Upper lobe of right lung (tissue), 1 donor: Measurements from ENCODE around the gene ABCA1. TPM values are rescaled to one million over a fixed set of nuclear protein-coding genes. Genes with fewer than 3 reads are reported as not detected.

ENCODE experiments used
- ATAC-seq: fragments of 200-7000 bp; cut with Tn5 transposase; one replicate; pipeline ENCODE4 v1.9.1; 2020; ENCODE audit warnings: mild to moderate bottlenecking, moderate library complexity
- DNase-seq: peaks from one replicate; pipeline ENCODE4 v3.0.0-alpha.2; 2020
- H3K27ac ChIP-seq: fragments of 200-600 bp; one replicate; pipeline ENCODE4 v1.8.0; 2022
- H3K27me3 ChIP-seq: fragments of 200-600 bp; one replicate; pipeline ENCODE4 v1.8.0; 2022; ENCODE audit warnings: mild to moderate bottlenecking
- H3K36me3 ChIP-seq: fragments of 200-600 bp; one replicate; pipeline ENCODE4 v1.8.0; 2022
- H3K4me1 ChIP-seq: fragments of 200-600 bp; one replicate; pipeline ENCODE4 v1.8.0; 2022
- H3K4me3 ChIP-seq: fragments of 200-600 bp; one replicate; pipeline ENCODE4 v1.8.0; 2022; ENCODE audit warnings: mild to moderate bottlenecking
- H3K9me3 ChIP-seq: fragments of 200-600 bp; one replicate; pipeline ENCODE4 v1.8.0; 2022
- intact Hi-C: fragments of 100-400 bp; cut with DNase I; formaldehyde crosslinking; loops from one replicate; pipeline ENCODE4 v1.11.0; 2022
- total RNA-seq: library from RNA; stranded (reverse); fragmentation: NEBNext Ultra II Directional; extraction: Animal tissue kit (Norgen Biotek cat#: 25700); gene quantifications from one replicate; pipeline ENCODE4 v1.2.1, GENCODE V29; 2021
- TF ChIP-seq, protein P1 (sequence below): fragments of 200-600 bp; IDR thresholded peaks from one replicate; pipeline ENCODE4 v1.8.0; 2022; ENCODE audit warnings: antibody characterized with exemption
- donor health status: DM: no; HTN: yes; CAD: no; lungs with severe emphysema.

ABCA1 gene
- total RNA-seq, 1 donor from 2014 or later: 49.0 TPM

DNA sequence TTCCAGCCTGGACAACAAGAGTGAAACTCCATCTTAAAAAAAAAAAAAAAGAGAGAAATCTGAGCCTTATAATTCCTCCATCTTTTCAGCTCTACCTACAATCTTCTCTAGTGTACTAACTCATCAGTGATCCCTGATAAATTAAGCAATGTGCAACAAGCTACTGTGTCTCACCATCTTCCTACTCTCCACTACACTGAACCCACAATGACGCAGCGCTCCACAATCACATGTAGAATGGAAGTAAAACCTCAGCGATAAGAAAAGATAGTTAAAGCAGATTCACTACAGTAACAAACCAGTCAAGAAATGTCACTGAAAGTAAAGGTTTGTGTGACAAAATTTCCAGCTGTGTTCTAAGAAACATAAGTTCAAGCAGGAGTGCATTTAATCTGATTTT is 13.5 kb downstream of the ABCA1 start:
- TF ChIP-seq, protein P1, sequence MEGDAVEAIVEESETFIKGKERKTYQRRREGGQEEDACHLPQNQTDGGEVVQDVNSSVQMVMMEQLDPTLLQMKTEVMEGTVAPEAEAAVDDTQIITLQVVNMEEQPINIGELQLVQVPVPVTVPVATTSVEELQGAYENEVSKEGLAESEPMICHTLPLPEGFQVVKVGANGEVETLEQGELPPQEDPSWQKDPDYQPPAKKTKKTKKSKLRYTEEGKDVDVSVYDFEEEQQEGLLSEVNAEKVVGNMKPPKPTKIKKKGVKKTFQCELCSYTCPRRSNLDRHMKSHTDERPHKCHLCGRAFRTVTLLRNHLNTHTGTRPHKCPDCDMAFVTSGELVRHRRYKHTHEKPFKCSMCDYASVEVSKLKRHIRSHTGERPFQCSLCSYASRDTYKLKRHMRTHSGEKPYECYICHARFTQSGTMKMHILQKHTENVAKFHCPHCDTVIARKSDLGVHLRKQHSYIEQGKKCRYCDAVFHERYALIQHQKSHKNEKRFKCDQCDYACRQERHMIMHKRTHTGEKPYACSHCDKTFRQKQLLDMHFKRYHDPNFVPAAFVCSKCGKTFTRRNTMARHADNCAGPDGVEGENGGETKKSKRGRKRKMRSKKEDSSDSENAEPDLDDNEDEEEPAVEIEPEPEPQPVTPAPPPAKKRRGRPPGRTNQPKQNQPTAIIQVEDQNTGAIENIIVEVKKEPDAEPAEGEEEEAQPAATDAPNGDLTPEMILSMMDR: no peak
- Histone ChIP-seq H3K27ac (no peak overlapping the region), H3K36me3 (no peaks in the 10 kb centered on the region), H3K4me1 (peaks cover 45% of the 10 kb centered on the region), H3K9me3 (no peaks in the 10 kb centered on the region), H3K27me3 (no peaks in the 10 kb centered on the region), H3K4me3 (no peak overlapping the region)
- ATAC-seq (peak; percentile 68), DNase-seq (no peak)
- intact Hi-C loops: no loop called here

DNA sequence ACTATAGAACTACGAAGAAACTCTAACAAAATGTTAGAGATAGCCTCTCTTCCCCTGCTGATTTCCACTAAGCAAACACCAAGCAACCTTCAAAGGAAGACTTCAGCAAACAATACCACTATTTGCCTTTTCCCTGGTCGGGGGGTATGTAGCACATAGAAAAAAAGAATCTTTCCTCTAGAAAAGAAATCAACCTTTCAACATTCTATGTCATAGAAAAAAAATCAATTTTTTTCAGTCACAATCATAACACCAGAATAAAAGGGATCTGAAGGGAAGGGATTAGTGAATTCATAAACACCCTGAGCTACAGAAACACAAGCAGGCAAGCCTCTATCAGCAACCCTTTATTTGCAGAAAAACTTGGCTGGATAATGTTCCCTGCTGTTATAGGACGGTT is 15.3 kb downstream of the ABCA1 start:
- DNase-seq (no peak), ATAC-seq (no peak)
- no peaks in the 10 kb centered on the region for H3K36me3 ChIP-seq
- no peak overlapping the region for H3K27ac ChIP-seq
- TF ChIP-seq, protein P1: no peak
- no peak overlapping the region for H3K4me3 ChIP-seq
- no peaks in the 10 kb centered on the region for H3K9me3 ChIP-seq
- H3K4me1 ChIP-seq: peaks cover 44% of the 10 kb centered on the region
- intact Hi-C loops: no loop called here
- no peaks in the 10 kb centered on the region for H3K27me3 ChIP-seq

DNA sequence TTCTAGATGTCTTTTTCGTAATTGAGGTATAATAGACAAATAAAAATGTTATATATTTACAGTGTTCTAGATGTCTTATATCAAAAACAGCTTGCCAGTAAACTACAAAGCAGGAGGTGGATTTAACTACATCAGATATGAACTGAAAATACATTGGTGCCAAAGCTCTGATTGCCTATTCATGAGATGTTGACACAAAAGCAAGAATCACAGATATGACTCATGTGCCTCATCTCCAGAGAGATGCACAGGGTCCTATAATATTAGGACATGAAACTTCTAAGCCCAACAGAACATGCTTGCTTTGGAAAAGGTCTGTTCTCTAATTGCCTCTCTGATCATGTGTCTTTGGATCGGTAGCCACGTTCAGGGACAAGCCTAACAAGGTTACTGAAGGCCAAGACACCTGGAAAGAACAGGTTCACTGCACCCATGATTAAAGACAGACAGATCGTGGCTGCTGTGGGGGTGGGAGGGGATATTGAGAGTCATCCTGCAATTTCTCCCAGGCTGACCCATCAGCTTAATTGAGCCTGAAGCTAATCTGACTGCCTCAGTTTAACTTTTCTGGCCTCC is 16.8 kb downstream of the ABCA1 start:
- Histone ChIP-seq H3K36me3 (no peaks in the 10 kb centered on the region), H3K9me3 (no peaks in the 10 kb centered on the region), H3K27me3 (no peaks in the 10 kb centered on the region), H3K27ac (no peak overlapping the region), H3K4me1 (peaks cover 59% of the 10 kb centered on the region), H3K4me3 (no peak overlapping the region)
- intact Hi-C loops: no loop called here
- TF ChIP-seq, protein P1: no peak
- no peak for DNase-seq
- ATAC-seq: no peak

DNA sequence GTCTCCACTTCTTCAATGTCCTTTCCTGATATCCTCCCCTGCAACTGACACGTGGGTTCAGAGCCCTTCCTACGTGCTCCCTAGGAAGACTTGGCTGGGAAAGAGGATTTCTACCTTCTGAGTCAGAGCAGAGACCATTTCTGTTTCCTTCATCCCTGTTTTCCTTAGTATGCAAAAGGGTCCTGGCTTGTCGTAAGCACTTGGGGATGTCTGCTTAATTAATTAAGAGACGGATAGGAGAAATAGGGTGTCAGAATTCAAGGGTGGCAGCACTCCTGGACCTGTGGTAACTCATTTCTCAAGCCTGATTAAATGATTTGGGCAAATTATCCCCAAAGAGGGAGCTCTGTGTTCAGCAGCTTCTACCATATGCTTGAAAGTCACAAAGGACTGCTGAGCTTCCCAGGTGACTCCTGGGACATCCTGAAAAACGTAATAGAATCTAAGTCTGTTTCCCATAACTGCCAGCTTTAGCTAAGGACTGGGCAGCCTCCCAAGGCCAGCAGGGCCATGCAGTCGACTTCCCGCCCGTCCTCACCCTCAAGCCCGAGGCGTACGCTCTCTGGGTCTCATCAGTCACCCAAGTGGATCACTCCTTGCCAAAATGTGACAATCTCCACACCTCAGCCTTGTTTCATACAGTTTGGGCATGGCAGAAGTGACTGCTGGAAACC is 20.5 kb downstream of the ABCA1 start:
- TF ChIP-seq, protein P1: no peak
- peaks cover 5% of the 10 kb centered on the region for H3K36me3 ChIP-seq
- H3K4me3 ChIP-seq: no peak overlapping the region
- H3K27me3 ChIP-seq: no peaks in the 10 kb centered on the region
- H3K9me3 ChIP-seq: no peaks in the 10 kb centered on the region
- peaks cover 53% of the 10 kb centered on the region for H3K4me1 ChIP-seq
- no peak for ATAC-seq
- intact Hi-C loops: no loop called here
- no peak for DNase-seq
- H3K27ac ChIP-seq: peak overlapping the region; percentile 18

DNA sequence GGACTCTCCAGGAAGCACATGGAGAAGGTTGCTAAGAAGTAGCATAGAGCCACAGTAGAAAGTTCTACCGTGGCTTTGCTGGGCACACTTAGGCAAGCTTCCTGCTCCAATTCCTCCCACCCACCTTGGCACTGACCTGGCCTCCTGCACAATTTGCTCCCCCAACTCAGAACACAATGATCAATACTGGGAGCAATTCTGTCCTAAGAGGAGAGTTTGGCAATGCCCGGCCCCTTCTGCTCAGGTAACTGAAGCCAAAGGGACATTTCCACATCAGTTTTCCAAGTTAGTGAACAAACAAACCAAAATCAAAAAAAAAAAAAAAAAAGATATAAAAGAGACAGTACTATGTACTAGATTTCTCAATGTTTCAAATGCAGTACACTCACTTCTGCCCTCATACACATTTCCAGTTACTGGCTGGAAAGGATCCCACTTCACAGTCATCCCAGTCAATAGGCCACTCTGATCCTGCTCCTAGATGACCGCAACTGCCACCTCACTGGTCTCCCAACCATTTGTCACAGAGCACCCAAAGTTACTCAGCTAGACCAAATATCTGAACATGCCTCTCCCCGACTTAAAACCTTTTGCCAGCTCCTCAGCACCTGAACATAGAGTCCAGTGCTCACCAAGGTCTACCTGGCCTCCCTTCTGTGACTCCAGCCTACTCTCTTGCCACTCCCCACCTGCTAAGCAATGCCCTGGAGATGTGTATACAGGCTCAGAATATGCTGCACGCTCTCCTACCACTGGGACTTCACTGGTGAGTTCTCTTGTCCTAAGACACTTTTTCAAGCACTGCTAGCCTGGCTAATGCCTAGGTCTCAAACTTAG is 21.3 kb downstream of the ABCA1 start:
- Histone ChIP-seq H3K4me1 (peaks cover 53% of the 10 kb centered on the region), H3K4me3 (no peak overlapping the region), H3K27me3 (no peaks in the 10 kb centered on the region), H3K9me3 (no peaks in the 10 kb centered on the region), H3K36me3 (peaks cover 8% of the 10 kb centered on the region), H3K27ac (peak overlapping the region; percentile 18)
- DNase-seq (no peak), ATAC-seq (peak; percentile 53)
- TF ChIP-seq, protein P1: no peak
- intact Hi-C loops: no loop called here
